Natural killer cell (primary cell): ENCODE results near the gene MVP. TPM values are rescaled to one million over a fixed set of nuclear protein-coding genes. Genes with fewer than 3 reads are reported as not detected.

Source experiments
- ATAC-seq, 3 donors: fragments of 150-1000 bp in 2 of 3; fragments of 200-7000 bp in 1 of 3; cut with Tn5 transposase; 1 replicate in 1 of 3; 2 replicates in 2 of 3; pipeline ENCODE4 v1.10.0; 2021; ENCODE audit warnings: mild to moderate bottlenecking in 2 of 3, moderate library complexity in 2 of 3
- DNase-seq, 2 donors: peaks; one replicate each; pipeline versions ENCODE4 v3.0.0 to v3.0.0-alpha.2; 2013 to 2021; ENCODE audit warnings: mixed read lengths in 1 of 2
- H3K27ac ChIP-seq: one replicate; pipeline ENCODE4 v1.5.1; 2013; ENCODE audit warnings: mild to moderate bottlenecking, low read length
- H3K27me3 ChIP-seq: one replicate; pipeline ENCODE4 v1.6.1; 2013; ENCODE audit warnings: low read length; ENCODE audit not compliant: control insufficient read depth, insufficient read depth
- H3K36me3 ChIP-seq: one replicate; pipeline ENCODE4 v1.6.1; 2013; ENCODE audit warnings: low read length; ENCODE audit not compliant: control insufficient read depth, insufficient read depth
- H3K4me1 ChIP-seq: one replicate; pipeline ENCODE4 v1.6.1; 2013; ENCODE audit warnings: low read length; ENCODE audit not compliant: control insufficient read depth, insufficient read depth
- H3K4me3 ChIP-seq: one replicate; pipeline ENCODE4 v1.5.1; 2013; ENCODE audit warnings: low read length
- H3K9me3 ChIP-seq: one replicate; pipeline ENCODE4 v1.6.1; 2013; ENCODE audit warnings: low read length; ENCODE audit not compliant: control insufficient read depth, insufficient read depth
- H3K27ac Mint-ChIP-seq, 2 donors: one replicate each; pipeline ENCODE4 v1.8.0; 2022; ENCODE audit warnings: mild to moderate bottlenecking in 2 of 2, mixed read lengths in 2 of 2, moderate library complexity in 1 of 2
- H3K27me3 Mint-ChIP-seq, 2 donors: one replicate each; pipeline ENCODE4 v1.8.0; 2022; ENCODE audit warnings: low read depth in 2 of 2, mixed read lengths in 2 of 2
- H3K36me3 Mint-ChIP-seq: one replicate; pipeline ENCODE4 v1.8.0; 2022; ENCODE audit warnings: mixed read lengths
- H3K4me1 Mint-ChIP-seq, 2 donors: one replicate each; pipeline ENCODE4 v1.8.0; 2022; ENCODE audit warnings: mixed read lengths in 2 of 2
- H3K4me3 Mint-ChIP-seq: one replicate; pipeline ENCODE4 v1.8.0; 2022; ENCODE audit warnings: mild to moderate bottlenecking, moderate library complexity, mixed read lengths
- H3K9me3 Mint-ChIP-seq, 2 donors: one replicate each; pipeline ENCODE4 v1.8.0; 2022; ENCODE audit warnings: mixed read lengths in 2 of 2
- WGBS: methylation state at CpG from one replicate; pipeline ENCODE4 v1.1.7; 2013; ENCODE audit warnings: missing lambda C conversion rate; ENCODE audit not compliant: insufficient coverage; 5-methylcytosine and 5-hydroxymethylcytosine counted together
- intact Hi-C: fragments of 100-400 bp; cut with micrococcal nuclease; formaldehyde crosslinking; loops from one replicate; pipeline ENCODE4 v1.14.2; 2022
- total RNA-seq, 4 donors: library from RNA; stranded (reverse); fragments of 120-200 nt in 1 of 4; gene quantifications; one replicate each; pipeline versions ENCODE4 v1.2.3 to v1.2.4, GENCODE V29; 2013 to 2022
- TF ChIP-seq, protein P1 (sequence below): fragments of 200-600 bp; IDR thresholded peaks from one replicate; pipeline ENCODE4 v1.8.0; 2022; ENCODE audit warnings: antibody characterized with exemption

The MVP gene
- total RNA-seq, 3 donors from 2014 or later (not counting 1 experiment from before 2014, with no cell fraction given): 154 to 168 (median 163) TPM

- Histone ChIP-seq H3K4me3 (no peak overlapping the region), H3K36me3 (peaks cover 28% of the 10 kb centered on the region), H3K27ac (no peak overlapping the region), H3K27me3 (no peaks in the 10 kb centered on the region), H3K4me1 (peaks cover 5% of the 10 kb centered on the region), H3K9me3 (no peaks in the 10 kb centered on the region)
- TF ChIP-seq, protein P1, sequence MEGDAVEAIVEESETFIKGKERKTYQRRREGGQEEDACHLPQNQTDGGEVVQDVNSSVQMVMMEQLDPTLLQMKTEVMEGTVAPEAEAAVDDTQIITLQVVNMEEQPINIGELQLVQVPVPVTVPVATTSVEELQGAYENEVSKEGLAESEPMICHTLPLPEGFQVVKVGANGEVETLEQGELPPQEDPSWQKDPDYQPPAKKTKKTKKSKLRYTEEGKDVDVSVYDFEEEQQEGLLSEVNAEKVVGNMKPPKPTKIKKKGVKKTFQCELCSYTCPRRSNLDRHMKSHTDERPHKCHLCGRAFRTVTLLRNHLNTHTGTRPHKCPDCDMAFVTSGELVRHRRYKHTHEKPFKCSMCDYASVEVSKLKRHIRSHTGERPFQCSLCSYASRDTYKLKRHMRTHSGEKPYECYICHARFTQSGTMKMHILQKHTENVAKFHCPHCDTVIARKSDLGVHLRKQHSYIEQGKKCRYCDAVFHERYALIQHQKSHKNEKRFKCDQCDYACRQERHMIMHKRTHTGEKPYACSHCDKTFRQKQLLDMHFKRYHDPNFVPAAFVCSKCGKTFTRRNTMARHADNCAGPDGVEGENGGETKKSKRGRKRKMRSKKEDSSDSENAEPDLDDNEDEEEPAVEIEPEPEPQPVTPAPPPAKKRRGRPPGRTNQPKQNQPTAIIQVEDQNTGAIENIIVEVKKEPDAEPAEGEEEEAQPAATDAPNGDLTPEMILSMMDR: no peak
- ATAC-seq (no peak), DNase-seq (no peak)
- Mint-ChIP-seq H3K27ac (no peak overlapping the region), H3K36me3 (no peaks in the 10 kb centered on the region), H3K4me3 (no peak overlapping the region), H3K27me3 (no peaks in the 10 kb centered on the region), H3K4me1 (peaks cover 0 to 6% of the 10 kb centered on the region in 2 donors), H3K9me3 (no peaks in the 10 kb centered on the region)
- WGBS: 89% methylated on average over 5 of the region's 5 CpGs
- intact Hi-C loops: loop anchor here (2.0 kb wide), 1 partner anchor 157 kb away; no protein-coding TSS in a partner anchor
These were observed 29.2 kb downstream of the MVP start for GRCh38 chr16:29849505-29849904.

GRCh38 chr16:29850998-29851397 is 30.7 kb downstream of the MVP start:
- H3K27ac Mint-ChIP-seq: no peak overlapping the region
- WGBS: 83% methylated on average over 2 of the region's 3 CpGs

GRCh38 chr16:29852654-29853053 is 32.4 kb downstream of the MVP start:
- Histone ChIP-seq H3K9me3 (no peaks in the 10 kb centered on the region), H3K4me3 (no peak overlapping the region), H3K36me3 (peaks cover 5% of the 10 kb centered on the region), H3K27me3 (no peaks in the 10 kb centered on the region), H3K27ac (no peak overlapping the region), H3K4me1 (peaks cover 5% of the 10 kb centered on the region)
- no peaks in the 10 kb centered on the region for H3K27me3 Mint-ChIP-seq
- H3K4me3 Mint-ChIP-seq: no peak overlapping the region
- H3K9me3 Mint-ChIP-seq: no peaks in the 10 kb centered on the region
- 94% methylated on average over 5 of the region's 7 CpGs for WGBS
- peaks cover 0 to 6% of the 10 kb centered on the region in 2 donors for H3K4me1 Mint-ChIP-seq
- no peak overlapping the region for H3K27ac Mint-ChIP-seq
- intact Hi-C loops: no loop called here
- DNase-seq: no peak
- TF ChIP-seq, protein P1: no peak
- H3K36me3 Mint-ChIP-seq: no peaks in the 10 kb centered on the region
- no peak for ATAC-seq

More at GRCh38 chr16:29850998-29851397, 30.7 kb downstream of the MVP start:
- Histone ChIP-seq H3K4me3 (no peak overlapping the region), H3K27ac (no peak overlapping the region), H3K36me3 (peaks cover 15% of the 10 kb centered on the region), H3K4me1 (peaks cover 5% of the 10 kb centered on the region), H3K27me3 (no peaks in the 10 kb centered on the region), H3K9me3 (no peaks in the 10 kb centered on the region)
- TF ChIP-seq, protein P1: no peak
- intact Hi-C loops: no loop called here
- H3K36me3 Mint-ChIP-seq: no peaks in the 10 kb centered on the region
- no peak overlapping the region for H3K4me3 Mint-ChIP-seq
- DNase-seq: no peak
- no peaks in the 10 kb centered on the region for H3K9me3 Mint-ChIP-seq
- no peaks in the 10 kb centered on the region for H3K27me3 Mint-ChIP-seq
- ATAC-seq: no peak
- peaks cover 0 to 6% of the 10 kb centered on the region in 2 donors for H3K4me1 Mint-ChIP-seq

DNA sequence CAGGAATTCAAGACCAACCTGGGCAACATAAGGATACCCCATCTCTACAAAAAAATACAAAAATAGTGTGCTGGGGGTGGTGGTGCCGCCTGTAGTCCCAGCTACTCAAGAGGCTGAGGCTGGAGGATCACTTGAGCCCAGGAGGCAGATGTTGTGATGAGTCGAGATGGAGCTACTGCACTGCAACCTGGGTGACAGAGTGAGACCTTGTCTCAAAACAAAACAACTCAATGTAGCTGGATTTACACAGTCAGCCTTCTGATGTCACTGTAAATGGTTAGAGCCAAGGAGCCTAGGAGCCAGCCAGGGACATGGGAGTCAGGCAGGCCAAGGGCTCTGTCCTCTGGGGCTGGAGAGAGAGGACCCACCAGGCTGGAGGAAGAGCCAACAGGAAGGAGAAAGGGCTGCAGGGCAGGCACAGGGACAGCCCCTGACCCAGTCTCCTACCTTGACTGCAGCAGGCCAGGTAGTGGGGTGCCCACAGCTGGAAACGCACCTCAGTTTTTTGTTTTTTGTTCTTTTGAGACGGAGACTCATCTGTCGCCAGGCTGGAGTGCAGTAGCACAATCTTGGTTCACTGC is 34.3 kb downstream of the MVP start:
- WGBS: 86% methylated on average over 5 of the region's 5 CpGs
- no peak for ATAC-seq
- Mint-ChIP-seq H3K36me3 (no peaks in the 10 kb centered on the region), H3K4me1 (no peaks in the 10 kb centered on the region), H3K27ac (no peak overlapping the region), H3K4me3 (no peak overlapping the region), H3K27me3 (no peaks in the 10 kb centered on the region), H3K9me3 (no peaks in the 10 kb centered on the region)
- peaks cover 14% of the 10 kb centered on the region for H3K36me3 ChIP-seq
- intact Hi-C loops: no loop called here
- H3K27ac ChIP-seq: no peak overlapping the region
- H3K9me3 ChIP-seq: no peaks in the 10 kb centered on the region
- no peak for DNase-seq
- no peaks in the 10 kb centered on the region for H3K4me1 ChIP-seq
- no peaks in the 10 kb centered on the region for H3K27me3 ChIP-seq
- TF ChIP-seq, protein P1: no peak
- H3K4me3 ChIP-seq: no peak overlapping the region
